GM18526 (cell line): ENCODE results near the gene MYBPC3.

ENCODE experiments used
- POLR2A ChIP-seq: IDR thresholded peaks from 3 replicates; pipeline ENCODE4 v1.6.1; 2011; ENCODE audit not compliant: insufficient read length; ENCODE audit errors: extremely low read depth

MYBPC3 gene

GRCh38 chr11:47340980-47341775 is 11.3 kb downstream of the MYBPC3 start:
- no peak for TF ChIP-seq POLR2A

- TF ChIP-seq POLR2A, result no peak
Observed at GRCh38 chr11:47340010-47340409, 12.5 kb downstream of the MYBPC3 start.

GRCh38 chr11:47338396-47339241 is 13.9 kb downstream of the MYBPC3 start:
- no peak for TF ChIP-seq POLR2A

GRCh38 chr11:47337229-47337924 is 15.1 kb downstream of the MYBPC3 start:
- TF ChIP-seq POLR2A, result no peak

- TF ChIP-seq POLR2A, result no peak
Observed at GRCh38 chr11:47336595-47336994, 15.9 kb downstream of the MYBPC3 start.

GRCh38 chr11:47335733-47336132 is 16.8 kb downstream of the MYBPC3 start:
- TF ChIP-seq POLR2A, result no peak

- no peak for TF ChIP-seq POLR2A
Observed at GRCh38 chr11:47333886-47334443, 18.5 kb downstream of the MYBPC3 start.

- TF ChIP-seq POLR2A, result no peak
Observed at GRCh38 chr11:47333526-47333845, 19.0 kb downstream of the MYBPC3 start.

- no peak for TF ChIP-seq POLR2A
Observed at GRCh38 chr11:47332791-47333525, 19.5 kb downstream of the MYBPC3 start.

- no peak for TF ChIP-seq POLR2A
Observed at GRCh38 chr11:47332303-47332711, 20.2 kb downstream of the MYBPC3 start.

GRCh38 chr11:47331454-47332302 is 20.8 kb downstream of the MYBPC3 start:
- TF ChIP-seq POLR2A, result no peak

GRCh38 chr11:47329987-47330931 is 22.2 kb downstream of the MYBPC3 start:
- no peak for TF ChIP-seq POLR2A
